HUES6 (cell line): ENCODE data around the gene PIEZO2.

Experiments
- H3K27ac ChIP-seq: 2 replicates; pipeline ENCODE4 v1.7.0; 2013; ENCODE audit warnings: low read depth, mild to moderate bottlenecking, low read length, inconsistent platforms
- H3K27me3 ChIP-seq: 2 replicates; pipeline ENCODE4 v1.6.1; 2013; ENCODE audit warnings: low read length; ENCODE audit not compliant: control insufficient read depth, insufficient read depth
- H3K36me3 ChIP-seq: 2 replicates; pipeline ENCODE4 v1.6.1; 2013; ENCODE audit warnings: low read length; ENCODE audit not compliant: control insufficient read depth, insufficient read depth
- H3K4me1 ChIP-seq: 2 replicates; pipeline ENCODE4 v1.6.1; 2013; ENCODE audit warnings: low read length; ENCODE audit not compliant: control insufficient read depth, insufficient read depth
- H3K4me3 ChIP-seq: 2 replicates; pipeline ENCODE4 v1.5.1; 2013; ENCODE audit warnings: low read depth, low read length
- H3K9ac ChIP-seq: one replicate; pipeline ENCODE4 v1.6.1; 2013; ENCODE audit warnings: mild to moderate bottlenecking, low read length
- H3K9me3 ChIP-seq: 2 replicates; pipeline ENCODE4 v1.6.1; 2013; ENCODE audit warnings: low read depth, low read length; ENCODE audit not compliant: control insufficient read depth, insufficient read depth

PIEZO2 gene

GRCh38 chr18:10894501-10894900 lies 254.9 kb downstream of the PIEZO2 start:
- Histone ChIP-seq H3K27me3 (no peaks in the 10 kb centered on the region), H3K27ac (no peak overlapping the region)

GRCh38 chr18:10893761-10894160 lies 255.6 kb downstream of the PIEZO2 start:
- Histone ChIP-seq H3K4me3 (no peak overlapping the region), H3K27me3 (no peaks in the 10 kb centered on the region)

More at GRCh38 chr18:10894501-10894900, 254.9 kb downstream of the PIEZO2 start:
- Histone ChIP-seq H3K4me1 (no peaks in the 10 kb centered on the region), H3K36me3 (no peaks in the 10 kb centered on the region), H3K4me3 (no peak overlapping the region), H3K9ac (no peak overlapping the region), H3K9me3 (no peaks in the 10 kb centered on the region)

GRCh38 chr18:10893196-10893595 lies 256.2 kb downstream of the PIEZO2 start:
- Histone ChIP-seq H3K4me3 (no peak overlapping the region), H3K4me1 (no peaks in the 10 kb centered on the region), H3K27me3 (no peaks in the 10 kb centered on the region), H3K36me3 (no peaks in the 10 kb centered on the region), H3K9ac (no peak overlapping the region), H3K27ac (no peak overlapping the region), H3K9me3 (no peaks in the 10 kb centered on the region)

More at GRCh38 chr18:10893761-10894160, 255.6 kb downstream of the PIEZO2 start:
- Histone ChIP-seq H3K9me3 (no peaks in the 10 kb centered on the region), H3K4me1 (no peaks in the 10 kb centered on the region), H3K9ac (no peak overlapping the region), H3K27ac (no peak overlapping the region), H3K36me3 (no peaks in the 10 kb centered on the region)

DNA sequence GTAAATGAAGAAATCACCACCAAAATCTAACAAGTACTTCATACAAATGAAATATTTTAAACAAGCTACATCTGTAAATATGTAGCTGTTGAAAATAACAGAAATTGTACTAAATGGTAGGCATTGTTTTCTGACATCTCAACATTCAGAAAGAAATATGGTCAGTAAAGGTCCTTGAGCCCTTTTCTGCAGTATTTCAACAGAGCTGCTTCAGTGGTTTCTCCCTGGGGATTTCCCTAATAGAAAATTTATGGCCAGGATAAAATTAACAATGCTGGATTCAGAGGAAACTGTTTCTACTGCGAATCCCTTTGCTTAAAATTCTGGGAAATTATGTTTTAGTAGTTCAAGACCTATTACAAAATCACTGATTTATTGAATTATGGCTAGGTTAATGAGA lies 256.6 kb downstream of the PIEZO2 start:
- Histone ChIP-seq H3K4me1 (no peaks in the 10 kb centered on the region), H3K4me3 (no peak overlapping the region), H3K27ac (no peak overlapping the region), H3K27me3 (no peaks in the 10 kb centered on the region), H3K36me3 (no peaks in the 10 kb centered on the region), H3K9me3 (no peaks in the 10 kb centered on the region), H3K9ac (no peak overlapping the region)

DNA sequence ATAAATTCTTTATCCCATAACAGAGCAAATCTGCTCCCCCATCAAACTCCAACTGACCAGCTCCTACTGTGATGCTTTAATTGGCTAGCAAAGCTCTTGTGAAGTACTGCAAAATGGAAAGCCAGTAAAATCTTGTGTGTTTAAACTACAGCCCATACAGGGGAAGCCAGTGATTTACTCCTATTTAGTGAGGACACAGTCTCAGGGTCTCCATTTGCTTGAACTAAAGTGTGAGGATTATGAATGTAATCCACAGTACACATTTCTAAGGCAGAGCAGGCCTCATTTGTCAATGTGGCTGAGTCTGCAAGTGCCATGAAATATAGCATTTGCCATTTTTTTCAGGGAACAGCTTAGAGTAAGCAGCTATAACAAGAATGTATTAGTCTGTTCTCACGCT lies 259.3 kb downstream of the PIEZO2 start:
- Histone ChIP-seq H3K27me3 (no peaks in the 10 kb centered on the region), H3K27ac (no peak overlapping the region), H3K9me3 (no peaks in the 10 kb centered on the region), H3K4me3 (no peak overlapping the region), H3K4me1 (no peaks in the 10 kb centered on the region), H3K36me3 (no peaks in the 10 kb centered on the region), H3K9ac (no peak overlapping the region)

DNA sequence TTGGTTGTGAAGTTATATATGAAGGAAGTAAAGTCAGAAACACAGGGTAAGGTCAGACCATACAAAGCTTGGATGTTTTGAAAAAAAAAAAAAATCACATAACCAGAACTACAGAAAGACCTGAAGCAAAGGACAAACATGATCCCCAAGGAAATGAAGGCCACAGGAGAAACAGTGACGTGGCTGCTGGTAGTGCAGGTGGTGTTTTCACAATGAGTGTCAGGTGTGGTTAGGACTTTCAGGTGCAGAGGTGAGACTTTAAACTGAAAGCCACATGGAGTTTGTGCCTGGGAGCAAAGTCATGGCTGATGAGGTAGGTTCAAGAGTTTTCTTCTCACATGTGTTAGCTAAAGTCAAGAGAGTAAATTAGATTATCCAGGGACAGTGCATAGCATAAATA lies 270.7 kb downstream of the PIEZO2 start:
- H3K9ac ChIP-seq: no peak overlapping the region
- H3K4me1 ChIP-seq: no peaks in the 10 kb centered on the region
- H3K36me3 ChIP-seq: no peaks in the 10 kb centered on the region
- H3K27ac ChIP-seq: no peak overlapping the region
- no peak overlapping the region for H3K4me3 ChIP-seq
- no peaks in the 10 kb centered on the region for H3K27me3 ChIP-seq
- no peaks in the 10 kb centered on the region for H3K9me3 ChIP-seq

GRCh38 chr18:10877987-10878386 lies 271.4 kb downstream of the PIEZO2 start:
- Histone ChIP-seq H3K4me1 (no peaks in the 10 kb centered on the region), H3K27me3 (no peaks in the 10 kb centered on the region), H3K9ac (no peak overlapping the region), H3K9me3 (no peaks in the 10 kb centered on the region), H3K36me3 (no peaks in the 10 kb centered on the region), H3K4me3 (no peak overlapping the region), H3K27ac (no peak overlapping the region)

DNA sequence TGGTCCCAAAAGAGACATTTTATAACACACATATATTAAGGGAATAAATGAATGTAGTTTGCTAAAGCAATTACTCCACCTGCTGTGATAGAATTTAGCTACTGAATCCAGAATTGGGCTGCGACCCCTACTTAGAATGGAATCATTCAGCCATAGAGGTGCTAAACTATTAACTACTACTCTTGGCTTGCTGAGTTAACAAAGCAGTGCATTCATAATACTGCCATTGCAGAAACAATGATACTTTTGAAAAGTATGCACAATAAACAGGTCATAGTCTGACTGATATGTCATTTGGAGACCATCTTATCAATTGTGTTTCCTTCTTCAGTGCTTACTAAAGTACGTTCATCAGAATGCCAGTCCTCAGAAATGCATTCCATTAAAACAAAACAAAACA lies 273.6 kb downstream of the PIEZO2 start:
- no peaks in the 10 kb centered on the region for H3K9me3 ChIP-seq
- no peak overlapping the region for H3K4me3 ChIP-seq
- H3K27ac ChIP-seq: no peak overlapping the region
- no peaks in the 10 kb centered on the region for H3K4me1 ChIP-seq
- no peaks in the 10 kb centered on the region for H3K36me3 ChIP-seq
- no peak overlapping the region for H3K9ac ChIP-seq
- H3K27me3 ChIP-seq: no peaks in the 10 kb centered on the region

DNA sequence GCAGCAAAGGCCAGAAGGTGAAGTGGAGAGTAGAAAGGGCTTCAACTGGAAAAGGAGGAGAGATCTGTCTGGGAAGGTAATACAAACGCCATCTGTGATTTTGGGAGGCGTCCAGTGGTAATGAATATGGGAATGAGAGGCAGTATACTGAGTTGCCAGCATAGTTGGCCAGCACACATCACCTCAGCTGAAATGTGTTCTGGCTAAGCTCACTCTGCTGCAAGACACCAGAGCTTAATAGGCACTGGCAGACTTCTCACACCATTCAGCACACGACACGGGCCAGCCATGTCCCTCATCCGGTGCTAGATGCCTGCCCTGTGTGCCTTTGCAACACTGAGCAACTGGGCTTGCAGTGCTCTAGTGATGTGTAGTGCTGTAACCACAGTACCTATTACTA lies 277.1 kb downstream of the PIEZO2 start:
- Histone ChIP-seq H3K36me3 (no peaks in the 10 kb centered on the region), H3K9ac (no peak overlapping the region), H3K9me3 (no peaks in the 10 kb centered on the region), H3K27ac (no peak overlapping the region), H3K4me1 (no peaks in the 10 kb centered on the region), H3K27me3 (no peaks in the 10 kb centered on the region), H3K4me3 (no peak overlapping the region)

DNA sequence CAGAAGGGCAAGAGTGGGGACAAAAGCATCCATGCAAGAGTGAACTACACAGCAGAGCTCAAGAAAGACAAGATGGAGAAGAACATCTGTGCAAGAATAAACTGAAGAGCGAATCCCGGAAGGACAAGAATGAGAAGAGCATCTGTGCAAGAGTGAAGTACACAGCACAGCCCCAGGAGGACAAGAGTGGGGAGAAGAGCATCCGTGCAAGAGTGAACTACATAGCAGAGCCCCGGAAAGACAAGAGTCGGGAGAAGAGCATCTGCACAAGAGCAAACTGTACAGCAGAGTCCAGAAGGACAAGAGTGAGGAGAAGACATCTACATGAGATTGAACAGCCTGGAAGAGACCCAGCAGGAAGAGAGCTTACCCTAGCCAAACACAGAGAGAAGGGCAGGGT lies 284.6 kb downstream of the PIEZO2 start:
- Histone ChIP-seq H3K36me3 (no peaks in the 10 kb centered on the region), H3K27me3 (no peaks in the 10 kb centered on the region), H3K4me3 (no peak overlapping the region)

DNA sequence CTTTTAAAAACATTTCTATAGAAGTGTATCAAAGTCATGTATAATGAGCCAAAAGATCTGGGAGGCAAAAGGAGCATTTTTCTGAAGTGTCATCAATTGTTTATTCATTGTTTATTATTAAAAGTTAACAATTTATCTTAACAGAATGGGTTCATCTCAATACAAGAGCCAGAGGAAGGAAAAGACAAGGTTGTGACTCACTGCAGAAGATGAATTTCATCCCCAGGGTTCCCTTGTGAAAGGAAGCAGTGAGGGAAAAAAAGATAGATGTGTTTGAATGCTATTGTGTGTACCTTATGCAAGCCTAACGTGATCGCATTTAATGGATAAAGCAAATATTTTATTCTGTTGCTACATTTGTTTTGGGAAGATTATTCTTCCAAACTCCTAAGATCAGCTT lies 286.3 kb downstream of the PIEZO2 start:
- no peak overlapping the region for H3K9ac ChIP-seq
- H3K4me1 ChIP-seq: no peaks in the 10 kb centered on the region
- no peaks in the 10 kb centered on the region for H3K27me3 ChIP-seq
- H3K36me3 ChIP-seq: no peaks in the 10 kb centered on the region
- no peak overlapping the region for H3K27ac ChIP-seq
- no peak overlapping the region for H3K4me3 ChIP-seq
- H3K9me3 ChIP-seq: peaks cover 10% of the 10 kb centered on the region; the same call in 1 of the 2 replicates

More for the DNA sequence above, 284.6 kb downstream of the PIEZO2 start:
- Histone ChIP-seq H3K9ac (no peak overlapping the region), H3K9me3 (peaks cover 10% of the 10 kb centered on the region; the same call in 1 of the 2 replicates), H3K27ac (no peak overlapping the region), H3K4me1 (no peaks in the 10 kb centered on the region)

DNA sequence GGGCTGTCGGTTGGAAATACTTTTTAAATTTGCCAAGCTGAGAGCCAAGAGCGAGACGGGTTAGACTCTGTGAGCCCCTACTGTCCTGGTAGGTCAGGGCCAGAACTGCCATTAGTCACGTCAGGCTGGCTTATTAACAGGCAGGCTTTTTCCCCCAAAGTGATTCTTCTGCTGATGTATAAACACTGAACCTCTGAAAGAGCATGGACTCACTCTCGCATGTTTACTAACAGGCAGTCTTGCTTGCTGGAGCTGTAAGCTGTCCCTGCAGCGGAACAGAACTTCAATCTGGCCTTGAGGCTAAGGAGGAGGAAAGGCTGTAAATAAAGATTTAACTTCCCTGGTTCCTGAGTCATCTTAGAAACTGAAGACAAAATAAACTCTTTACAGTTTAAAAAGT lies 288.4 kb downstream of the PIEZO2 start:
- peaks cover 10% of the 10 kb centered on the region; the same call in 1 of the 2 replicates for H3K9me3 ChIP-seq
- no peaks in the 10 kb centered on the region for H3K27me3 ChIP-seq
- no peaks in the 10 kb centered on the region for H3K36me3 ChIP-seq
- no peaks in the 10 kb centered on the region for H3K4me1 ChIP-seq
- no peak overlapping the region for H3K27ac ChIP-seq
- H3K9ac ChIP-seq: no peak overlapping the region
- no peak overlapping the region for H3K4me3 ChIP-seq
